H9 (cell line): ENCODE data around the gene PHF21A. TPM values are rescaled to one million over a fixed set of nuclear protein-coding genes. Genes with fewer than 3 reads are reported as not detected.

Experiments used
- DNase-seq: peaks from one replicate; pipeline ENCODE4 v3.0.0-alpha.2; 2017
- H2AFZ ChIP-seq: one replicate; pipeline ENCODE4 v1.6.1; 2013; ENCODE audit warnings: mild to moderate bottlenecking, low read length, control low read depth, moderate library complexity
- H2AK5ac ChIP-seq: 2 replicates; pipeline ENCODE4 v1.6.1; 2013; ENCODE audit warnings: low read length, control low read depth, mixed read lengths; ENCODE audit not compliant: insufficient read length
- H2BK120ac ChIP-seq: one replicate; pipeline ENCODE4 v1.6.1; 2013; ENCODE audit warnings: low read depth, mild to moderate bottlenecking, low read length, control low read depth, inconsistent platforms; ENCODE audit not compliant: poor library complexity, severe bottlenecking
- H2BK12ac ChIP-seq: 2 replicates; pipeline ENCODE4 v1.6.1; 2013; ENCODE audit warnings: low read length, control low read depth, mixed read lengths, low read depth; ENCODE audit not compliant: insufficient read length
- H2BK15ac ChIP-seq: 2 replicates; pipeline ENCODE4 v1.6.1; 2013; ENCODE audit warnings: low read depth, low read length, control low read depth
- H2BK20ac ChIP-seq: one replicate; pipeline ENCODE4 v1.6.1; 2013; ENCODE audit warnings: low read depth, mild to moderate bottlenecking, low read length, control low read depth, inconsistent platforms; ENCODE audit not compliant: poor library complexity, severe bottlenecking
- H2BK5ac ChIP-seq: 2 replicates; pipeline ENCODE4 v1.6.1; 2013; ENCODE audit warnings: low read length, control low read depth, mixed read lengths; ENCODE audit not compliant: insufficient read length
- H3K14ac ChIP-seq: 2 replicates; pipeline ENCODE4 v1.6.1; 2013; ENCODE audit warnings: low read length, control low read depth; ENCODE audit not compliant: insufficient read depth
- H3K18ac ChIP-seq: 2 replicates; pipeline ENCODE4 v1.6.1; 2013; ENCODE audit warnings: low read depth, mild to moderate bottlenecking, mixed read lengths, low read length, control low read depth; ENCODE audit not compliant: insufficient read length
- H3K23ac ChIP-seq: 2 replicates; pipeline ENCODE4 v1.6.1; 2013; ENCODE audit warnings: low read length, control low read depth, mixed read lengths, low read depth; ENCODE audit not compliant: insufficient read length
- H3K23me2 ChIP-seq: 2 replicates; pipeline ENCODE4 v1.6.1; 2013; ENCODE audit warnings: low read depth, mild to moderate bottlenecking, mixed read lengths, low read length, control low read depth; ENCODE audit not compliant: insufficient read length, poor library complexity, severe bottlenecking
- H3K27ac ChIP-seq: 2 replicates; pipeline ENCODE4 v1.5.1; 2013; ENCODE audit warnings: low read length, control low read depth, mixed read lengths, low read depth; ENCODE audit not compliant: insufficient read length
- H3K27me3 ChIP-seq: 2 replicates; pipeline ENCODE4 v1.6.1; 2013; ENCODE audit warnings: low read length, control low read depth, inconsistent platforms; ENCODE audit not compliant: insufficient read depth
- H3K4ac ChIP-seq: 2 replicates; pipeline ENCODE4 v1.6.1; 2013; ENCODE audit warnings: low read depth, mild to moderate bottlenecking, control low read depth, inconsistent platforms, low read length, moderate library complexity
- H3K4me1 ChIP-seq: 2 replicates; pipeline ENCODE4 v1.6.1; 2013; ENCODE audit warnings: low read length, control low read depth, inconsistent platforms; ENCODE audit not compliant: insufficient read depth
- H3K4me2 ChIP-seq: 2 replicates; pipeline ENCODE4 v1.6.1; 2013; ENCODE audit warnings: low read length, control low read depth, mixed read lengths; ENCODE audit not compliant: insufficient read length, insufficient read depth
- H3K56ac ChIP-seq: 2 replicates; pipeline ENCODE4 v1.6.1; 2013; ENCODE audit warnings: low read depth, mild to moderate bottlenecking, mixed read lengths, low read length, control low read depth; ENCODE audit not compliant: insufficient read length
- H3K79me1 ChIP-seq: 2 replicates; pipeline ENCODE4 v1.6.1; 2013; ENCODE audit warnings: low read depth, mild to moderate bottlenecking, moderate library complexity, low read length, control low read depth, inconsistent platforms; ENCODE audit not compliant: insufficient read depth, poor library complexity, severe bottlenecking
- H3K79me2 ChIP-seq: 2 replicates; pipeline ENCODE4 v1.6.1; 2013; ENCODE audit warnings: low read length, control low read depth, inconsistent platforms; ENCODE audit not compliant: insufficient read depth
- H3K9ac ChIP-seq: 2 replicates; pipeline ENCODE4 v1.6.1; 2013; ENCODE audit warnings: low read length, control low read depth, mixed read lengths; ENCODE audit not compliant: insufficient read length; ENCODE audit errors: extremely low read depth
- H3K9me3 ChIP-seq: one replicate; pipeline ENCODE4 v1.6.1; 2013; ENCODE audit warnings: low read depth, low read length, inconsistent platforms; ENCODE audit not compliant: control insufficient read depth
- H3T11ph ChIP-seq: one replicate; pipeline ENCODE4 v1.6.1; 2013; ENCODE audit warnings: mild to moderate bottlenecking, low read length, control low read depth, inconsistent platforms
- H4K20me1 ChIP-seq: one replicate; pipeline ENCODE4 v1.6.1; 2013; ENCODE audit not compliant: control insufficient read depth, insufficient read length, insufficient read depth
- H4K5ac ChIP-seq: 2 replicates; pipeline ENCODE4 v1.6.1; 2013; ENCODE audit warnings: low read depth, mild to moderate bottlenecking, mixed read lengths, low read length, control low read depth; ENCODE audit not compliant: insufficient read length
- H4K8ac ChIP-seq: replicated peaks from 2 replicates; pipeline ENCODE4 v1.6.1; 2013; ENCODE audit warnings: low read length, control low read depth, mixed read lengths, low read depth; ENCODE audit not compliant: insufficient read length
- H4K91ac ChIP-seq: 2 replicates; pipeline ENCODE4 v1.6.1; 2013; ENCODE audit warnings: low read depth, mild to moderate bottlenecking, moderate library complexity, mixed read lengths, low read length, control low read depth; ENCODE audit not compliant: insufficient read length
- H3K27ac Mint-ChIP-seq, 3 experiments: 2 replicates in 2 of 3; 3 replicates in 1 of 3; pipeline ENCODE4 v1.8.0; 2020 to 2021; ENCODE audit warnings: mixed read lengths in 3 of 3, mild to moderate bottlenecking in 1 of 3, moderate library complexity in 1 of 3
- H3K27me3 Mint-ChIP-seq: 2 replicates; pipeline ENCODE4 v1.8.0; 2021; ENCODE audit warnings: low read depth, mild to moderate bottlenecking, moderate library complexity, mixed read lengths
- H3K36me3 Mint-ChIP-seq, 3 experiments: 2 replicates in 2 of 3; 3 replicates in 1 of 3; pipeline ENCODE4 v1.8.0; 2020 to 2021; ENCODE audit warnings: low read depth in 3 of 3, mixed read lengths in 3 of 3; ENCODE audit not compliant: insufficient read depth in 1 of 3
- H3K4me1 Mint-ChIP-seq, 2 experiments: 2 replicates each; pipeline ENCODE4 v1.8.0; 2020; ENCODE audit warnings: mixed read lengths in 2 of 2
- H3K4me3 Mint-ChIP-seq, 2 experiments: 2 replicates in 1 of 2; 3 replicates in 1 of 2; pipeline ENCODE4 v1.8.0; 2020 to 2021; ENCODE audit warnings: mild to moderate bottlenecking in 2 of 2, mixed read lengths in 2 of 2, moderate library complexity in 1 of 2
- H3K9me3 Mint-ChIP-seq, 2 experiments: 2 replicates in 1 of 2; 3 replicates in 1 of 2; pipeline ENCODE4 v1.8.0; 2020; ENCODE audit warnings: mild to moderate bottlenecking in 2 of 2, mixed read lengths in 2 of 2, moderate library complexity in 1 of 2
- CTCF ChIP-seq: fragments of 200-600 bp; sonication (generic); conservative IDR thresholded peaks from 3 replicates; pipeline ENCODE4 v1.8.0; 2021; ENCODE audit warnings: antibody characterized with exemption, mild to moderate bottlenecking
- WGBS: extraction: QIAGEN DNeasy Blood & Tissue Kit; methylation state at CpG from one replicate; pipeline ENCODE4 v1.1.7; 2013; ENCODE audit warnings: missing lambda C conversion rate, low lambda C conversion rate, mixed read lengths; ENCODE audit not compliant: insufficient read length; ENCODE audit errors: extremely low coverage; 5-methylcytosine and 5-hydroxymethylcytosine counted together
- total RNA-seq: library from RNA; stranded (reverse); gene quantifications from 2 replicates; pipeline ENCODE4 v1.2.1, GENCODE V29; 2021

The PHF21A gene
- total RNA-seq, 1 experiment from 2014 or later: 33.8 TPM

GRCh38 chr11:45922425-45923082, 198.7 kb downstream of the PHF21A start, which contains the start of gene LARGE2:
Gene LARGE2, plus strand, starts transcription at chr11:45922656. Its CDS starts 227 bp downstream, at chr11:45922883.
- H3K14ac ChIP-seq: peak within 1 kb of the TSS; percentile 81
- no peak within 1 kb of the TSS for H2BK20ac ChIP-seq
- Mint-ChIP-seq H3K4me1 (peaks cover 32 to 44% of the 10 kb centered on the region in 2 experiments), H3K4me3 (peak within 1 kb of the TSS; percentile 88 to 96), H3K27me3 (peaks cover 2% of the 10 kb centered on the region; the same call in 1 of the 2 replicates), H3K9me3 (no peaks in the 10 kb centered on the region; a peak in 1 of 5 replicates), H3K27ac (peak within 1 kb of the TSS; percentile 90 to 98 (median 95)), H3K36me3 (peaks cover 21 to 34% (median 32%) of the 10 kb centered on the region in 3 experiments)
- no peak within 1 kb of the TSS for H2BK5ac ChIP-seq
- no peaks in the 10 kb centered on the region; the same call in 1 of the 2 replicates for H3K79me2 ChIP-seq
- no peak within 1 kb of the TSS for H2BK15ac ChIP-seq
- no peak within 1 kb of the TSS for H3K56ac ChIP-seq
- peak within 1 kb of the TSS; percentile 91 for H3K4me2 ChIP-seq
- no peak within 1 kb of the TSS for H4K5ac ChIP-seq
- H3K27me3 ChIP-seq: no peaks in the 10 kb centered on the region; the same call in 1 of the 2 replicates
- no peak for TF ChIP-seq CTCF
- no peak within 1 kb of the TSS for H4K8ac ChIP-seq
- peak within 1 kb of the TSS; percentile 36 for H3K9ac ChIP-seq
- no peak within 1 kb of the TSS for H2BK12ac ChIP-seq
- H4K20me1 ChIP-seq: no peaks in the 10 kb centered on the region
- H2AK5ac ChIP-seq: no peak within 1 kb of the TSS
- no peak within 1 kb of the TSS for H2AFZ ChIP-seq
- no peak within 1 kb of the TSS for H3K23ac ChIP-seq
- H3K27ac ChIP-seq: no peak within 1 kb of the TSS
- peaks cover 5% of the 10 kb centered on the region for H3K23me2 ChIP-seq
- H3K79me1 ChIP-seq: no peaks in the 10 kb centered on the region
- no peak within 1 kb of the TSS for H2BK120ac ChIP-seq
- no peak within 1 kb of the TSS for H3K4ac ChIP-seq
- H3K18ac ChIP-seq: peak within 1 kb of the TSS; percentile 69
- no peak within 1 kb of the TSS for H4K91ac ChIP-seq
- no peak within 1 kb of the TSS for H3T11ph ChIP-seq
- no peaks in the 10 kb centered on the region for H3K4me1 ChIP-seq
- H3K9me3 ChIP-seq: no peaks in the 10 kb centered on the region
- no CpG with 5 or more reads among the region's 73 CpGs for WGBS
- DNase-seq: no peak
